RKO (cell line): ENCODE results near the gene TSPEAR.
"Not testable (repeated sequence)": the region's sequence is repeated elsewhere in the genome, so short reads cannot be mapped to it uniquely, and the experiment has no call there.

Source experiments
- DNase-seq: peaks from one replicate; pipeline ENCODE4 v3.0.0-alpha.2; 2016; ENCODE audit warnings: low spot score

Gene TSPEAR

DNA sequence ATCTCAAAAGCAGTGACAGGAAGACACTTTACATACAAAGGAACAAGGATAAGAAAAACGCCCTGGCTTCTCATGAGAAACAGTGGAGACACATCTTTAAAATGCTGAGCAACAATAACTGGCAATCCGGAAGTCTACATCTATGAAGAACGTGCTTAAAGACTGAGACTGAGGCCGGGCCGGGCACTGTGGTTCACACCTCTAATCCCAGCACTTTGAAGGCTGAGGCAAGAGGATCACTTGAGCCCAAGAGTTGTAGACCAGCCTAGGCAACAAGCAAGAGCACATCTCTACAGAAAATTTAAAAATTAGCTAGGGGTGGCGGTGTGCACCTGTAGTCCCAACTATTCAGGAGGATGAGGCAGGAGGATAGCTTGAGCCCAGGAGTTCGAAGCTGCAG is 27.3 kb downstream of the TSPEAR start:
- no peak for DNase-seq

DNA sequence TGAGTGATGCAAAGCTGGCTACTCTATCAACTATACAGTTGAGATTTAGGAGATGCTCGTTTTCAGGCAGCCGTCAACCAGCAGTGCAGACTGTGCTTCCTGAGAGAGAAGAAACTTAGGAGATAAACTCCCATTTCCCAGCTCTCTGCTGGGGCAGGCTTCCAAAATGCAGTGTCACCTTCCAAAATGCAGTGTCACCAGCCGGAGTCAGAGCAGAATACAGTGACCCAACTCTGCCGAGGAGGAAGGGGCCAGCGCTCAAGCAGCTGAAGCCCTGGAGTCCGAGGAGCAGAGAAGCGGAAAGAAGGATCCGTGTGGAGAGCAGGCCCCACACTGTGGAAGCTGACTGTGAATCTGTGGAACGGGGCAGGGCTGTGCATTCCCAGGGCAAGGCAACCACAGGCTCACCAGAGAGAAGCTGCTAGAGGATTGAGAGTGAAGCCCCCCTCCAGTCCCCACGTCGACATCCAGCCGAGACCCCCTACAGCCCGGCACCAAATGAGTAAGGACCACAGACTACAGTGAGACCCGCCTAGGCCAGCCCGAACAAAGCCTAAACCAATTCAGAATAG is 28.7 kb downstream of the TSPEAR start:
- DNase-seq = no peak

DNA sequence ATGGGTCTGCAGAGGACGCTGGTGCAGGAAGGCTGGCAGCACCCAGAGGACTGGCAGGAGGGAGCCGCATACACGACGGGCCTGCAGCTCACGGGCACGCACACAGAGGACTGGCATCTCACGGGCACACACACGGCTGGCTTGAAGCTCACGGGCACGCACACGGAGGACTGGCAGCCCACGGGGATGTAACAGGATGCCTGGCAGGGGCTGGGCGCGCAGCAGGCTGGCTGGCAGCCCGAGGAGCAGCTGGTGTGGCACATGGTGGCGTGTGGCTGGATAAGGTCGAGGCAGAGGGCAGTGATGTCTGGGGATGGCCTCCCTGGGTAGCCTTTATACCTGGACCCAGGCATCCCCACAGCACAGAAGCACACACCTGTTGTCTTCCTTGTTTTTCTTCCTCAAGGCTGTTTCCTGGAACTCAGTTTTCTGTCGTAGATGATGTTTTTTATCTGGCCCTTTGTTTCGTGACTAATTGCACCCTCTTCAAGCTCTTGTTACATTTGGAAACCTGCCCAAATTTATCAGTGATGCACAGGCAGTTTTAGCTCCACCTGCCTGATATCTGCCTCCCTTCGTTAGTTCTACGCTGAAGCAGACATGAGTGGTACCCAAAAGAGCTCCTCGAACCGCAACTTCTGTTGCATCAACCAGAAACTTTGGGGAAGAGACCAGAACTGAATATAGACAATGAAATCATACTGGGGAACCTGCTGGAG is 29.4 kb downstream of the TSPEAR start, which contains the start of gene KRTAP12-1:
KRTAP12-1 (minus strand) TSS at position 303 of the 719 bp plus-strand sequence; CDS start at position 263, 40 bp downstream.
- no peak for DNase-seq

DNA sequence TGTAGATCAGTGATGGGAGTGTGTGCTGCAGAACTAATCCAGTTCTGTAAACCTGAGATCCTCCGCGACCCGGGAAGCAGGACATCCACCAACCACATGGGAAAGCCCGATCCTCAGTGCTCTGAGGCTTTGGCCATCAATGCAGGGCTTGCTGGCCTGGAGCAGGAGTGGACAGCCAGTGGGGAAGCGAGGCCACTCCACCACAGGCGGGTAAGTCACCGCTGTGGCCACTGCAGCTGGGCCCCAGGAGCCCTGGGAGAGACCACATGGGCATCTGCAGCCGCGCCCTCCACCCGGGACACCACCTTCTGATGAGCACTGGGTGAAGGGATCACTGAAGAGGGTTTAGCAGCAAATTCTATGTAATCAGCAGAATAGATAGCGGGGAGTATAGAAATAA is 30.2 kb downstream of the TSPEAR start:
- DNase-seq = no peak

DNA sequence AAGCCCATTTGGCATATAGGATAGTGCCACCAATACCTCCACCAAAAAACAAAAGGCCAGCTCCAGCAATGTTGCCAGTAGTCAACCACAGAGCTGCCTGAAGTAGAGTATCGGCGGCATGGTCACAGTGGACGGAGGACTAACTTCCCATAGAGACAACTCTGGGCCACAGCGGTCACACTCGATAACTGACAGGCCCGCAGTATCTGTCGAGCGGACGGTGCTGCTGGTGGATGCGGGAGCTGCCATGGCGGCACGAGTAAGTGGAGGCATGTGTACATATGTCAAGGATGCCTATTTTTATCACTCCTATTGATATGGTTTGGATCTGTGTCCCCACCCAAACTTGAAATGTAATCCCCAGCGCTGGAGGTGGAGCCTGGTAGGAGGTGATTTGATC is 33.5 kb downstream of the TSPEAR start:
- DNase-seq = no peak

DNA sequence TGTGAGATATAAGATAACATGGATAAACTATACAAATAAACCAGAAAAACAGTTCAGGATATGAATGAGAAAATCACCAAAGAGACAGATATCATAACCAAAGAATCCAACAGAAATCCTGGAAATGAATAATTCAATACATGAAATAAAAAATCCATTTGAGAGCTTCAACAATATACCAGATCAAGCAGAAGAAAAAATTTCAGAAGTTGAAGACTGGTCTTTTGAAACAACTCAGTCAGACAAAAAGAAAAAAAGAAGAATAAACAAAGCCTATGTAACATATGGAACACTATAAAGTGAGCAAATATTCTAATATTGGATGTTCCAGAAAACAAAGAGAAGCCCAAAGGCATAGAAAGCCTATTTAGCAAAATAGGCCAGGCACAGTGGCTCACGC is 39.5 kb downstream of the TSPEAR start:
- no peak for DNase-seq

DNA sequence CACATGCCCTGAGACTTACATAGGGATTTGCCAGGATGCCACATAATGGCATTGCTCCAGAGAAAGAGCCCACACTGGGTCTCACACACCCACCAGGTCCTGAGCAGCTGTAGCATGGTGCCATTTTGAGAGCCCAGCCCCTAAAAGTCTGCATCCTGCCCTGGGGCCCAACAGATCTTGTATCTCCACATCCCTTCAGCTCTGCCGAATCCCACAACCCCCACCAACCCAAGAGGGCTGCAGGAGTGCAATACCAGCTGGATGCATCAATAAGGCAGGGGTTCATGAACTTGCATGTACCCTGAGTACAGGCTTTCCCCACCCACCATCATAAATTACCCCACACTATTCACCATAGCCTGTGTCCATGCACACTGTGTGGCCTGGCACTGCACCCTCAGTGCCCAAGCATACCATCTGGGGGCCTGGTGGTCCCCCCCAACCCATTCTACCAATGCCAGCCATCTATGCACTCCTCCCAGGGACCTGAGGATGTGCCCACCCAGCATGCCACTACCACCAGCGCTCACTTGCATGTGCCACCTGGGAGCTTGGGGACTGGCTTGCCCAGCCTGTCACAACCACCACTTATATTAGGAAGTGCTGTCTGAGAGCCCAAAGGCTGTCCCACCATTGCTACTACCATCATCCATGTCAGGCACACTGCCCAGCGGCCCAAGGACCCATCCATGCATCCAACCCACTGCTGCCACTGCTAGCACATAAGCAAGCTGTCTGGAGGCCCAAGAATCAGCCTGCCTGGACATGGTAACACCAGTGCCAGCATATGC is 40.5 kb downstream of the TSPEAR start:
- no peak for DNase-seq

DNA sequence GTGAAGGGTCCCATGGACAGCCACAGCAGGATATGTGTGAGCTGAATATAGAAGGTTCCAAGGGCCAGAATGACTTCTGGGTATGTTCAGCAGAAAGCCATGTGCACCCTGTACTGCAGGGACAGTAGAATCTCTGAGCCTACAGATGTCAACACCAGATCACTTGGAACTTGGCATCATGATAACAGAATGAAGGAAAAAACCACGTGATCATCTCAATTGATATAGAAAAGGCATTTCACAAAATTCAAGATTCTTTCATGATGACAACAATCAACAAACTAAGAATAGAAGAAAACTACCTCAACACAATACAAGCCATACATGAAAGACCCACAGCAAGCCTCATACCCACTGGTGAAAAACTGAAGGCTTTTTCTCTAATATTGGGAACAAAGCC is 43.8 kb downstream of the TSPEAR start:
- DNase-seq = no peak

DNA sequence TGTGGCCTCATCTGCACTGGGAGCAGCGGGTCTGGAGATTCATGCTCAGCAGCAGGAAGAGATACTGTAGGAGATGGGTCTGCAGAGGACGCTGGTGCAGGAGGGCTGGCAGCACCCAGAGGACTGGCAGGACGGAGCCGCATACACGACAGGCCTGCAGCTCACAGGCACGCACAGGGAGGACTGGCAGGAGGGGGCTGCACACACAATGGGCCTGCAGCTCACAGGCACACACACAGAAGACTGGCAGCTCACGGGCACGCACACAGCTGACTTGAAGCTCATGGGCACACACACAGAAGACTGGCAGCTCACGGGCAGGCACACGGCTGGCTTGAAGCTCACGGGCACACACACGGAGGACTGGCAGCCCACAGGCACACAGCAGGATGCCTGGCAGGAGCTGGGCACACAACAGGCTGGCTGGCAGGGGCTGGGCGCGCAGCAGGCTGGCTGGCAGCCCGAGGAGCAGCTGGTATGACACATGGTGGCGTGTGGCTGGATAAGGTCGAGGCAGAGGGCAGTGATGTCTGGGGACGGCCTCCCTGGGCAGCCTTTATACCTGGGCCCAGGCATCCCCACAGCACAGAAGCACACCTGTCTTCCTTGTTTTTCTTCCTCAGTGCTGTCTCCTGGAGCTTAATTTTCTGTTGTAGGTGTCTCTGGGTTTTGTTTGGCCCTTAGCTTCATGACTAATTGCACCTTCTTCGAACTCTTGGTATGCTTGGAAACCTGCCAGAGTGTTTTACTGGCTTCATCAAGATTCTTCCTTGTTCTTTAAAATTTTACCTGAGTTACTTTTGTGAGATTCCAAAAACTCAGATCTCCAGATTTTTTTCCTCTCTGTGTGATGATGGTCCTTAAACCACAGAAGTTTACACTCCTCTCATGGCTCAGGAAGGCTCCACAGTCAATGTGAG is 44.7 kb downstream of the TSPEAR start, which contains the start of gene KRTAP12-2:
KRTAP12-2 (minus strand) TSS at position 527 of the 920 bp plus-strand sequence; CDS start at position 486, 41 bp downstream.
- DNase-seq = no peak

DNA sequence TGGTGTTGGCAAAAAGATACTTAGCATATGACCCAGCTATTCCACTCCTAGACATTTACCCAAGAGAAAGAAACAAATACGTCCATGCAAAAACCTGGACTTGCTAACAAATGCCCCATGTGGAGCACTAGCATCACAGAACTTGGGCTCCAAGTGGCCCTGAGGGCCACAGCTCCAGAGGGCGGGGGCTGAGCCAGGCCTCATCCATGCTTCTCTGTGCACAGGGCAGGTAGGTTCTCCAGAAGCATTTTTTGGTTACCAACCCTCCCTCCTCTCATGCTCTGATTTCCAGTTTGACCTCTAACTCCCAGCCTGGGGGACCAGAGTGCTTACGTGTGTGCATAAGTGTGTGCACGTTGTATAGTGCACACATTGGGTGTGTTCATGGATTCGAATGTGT is 46.7 kb downstream of the TSPEAR start:
- no peak for DNase-seq

DNA sequence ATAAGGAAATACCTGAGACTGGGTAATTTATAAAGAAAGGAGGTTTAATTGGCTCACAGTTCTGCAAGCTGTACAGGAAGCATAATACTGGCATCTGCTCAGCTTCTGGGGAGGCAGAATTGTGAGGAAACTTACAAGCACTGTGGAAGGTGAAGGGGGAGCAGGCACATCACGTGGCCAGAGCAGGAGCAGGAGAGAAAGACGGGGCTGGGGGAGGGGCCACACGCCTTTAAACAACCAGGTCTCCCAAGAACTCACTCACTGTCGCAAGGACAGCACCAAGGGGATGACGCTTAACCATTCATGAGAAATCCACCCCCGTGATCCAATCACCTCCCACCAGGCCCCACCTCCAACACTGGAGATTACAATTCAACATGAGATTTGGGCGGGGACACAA is 49.8 kb downstream of the TSPEAR start:
- DNase-seq = not testable (repeated sequence)

DNA sequence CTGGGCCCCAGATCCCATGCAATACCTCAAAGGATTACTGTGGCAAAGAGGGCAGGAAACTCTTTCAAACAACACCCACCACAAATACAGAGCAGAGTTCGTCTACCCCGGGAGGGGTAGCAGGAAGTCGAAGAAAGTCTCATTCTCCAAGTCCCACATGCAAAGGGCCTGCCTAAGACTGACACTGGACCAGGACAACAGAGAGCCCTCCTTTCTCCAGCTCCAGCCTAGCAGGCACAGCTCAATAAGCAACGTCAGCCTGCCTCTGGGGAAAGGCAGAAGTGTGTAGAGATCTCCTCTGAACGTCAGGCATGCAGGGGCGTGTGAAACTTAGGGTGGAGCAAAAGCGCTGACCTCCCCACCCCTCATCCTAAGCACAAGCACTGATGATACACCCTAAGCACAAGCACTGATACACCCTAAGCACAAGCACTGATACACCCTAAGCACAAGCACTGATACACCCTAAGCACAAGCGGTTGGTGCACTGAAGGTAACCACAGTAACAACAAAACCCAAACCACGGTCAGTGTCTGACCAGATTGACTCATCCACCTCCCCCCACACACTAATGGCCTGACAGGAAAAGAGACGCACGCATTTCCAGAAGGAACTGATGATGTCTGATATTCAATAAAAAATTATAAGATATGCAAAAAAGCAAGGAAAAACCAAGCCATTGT is 52.3 kb downstream of the TSPEAR start:
- DNase-seq = no peak

DNA sequence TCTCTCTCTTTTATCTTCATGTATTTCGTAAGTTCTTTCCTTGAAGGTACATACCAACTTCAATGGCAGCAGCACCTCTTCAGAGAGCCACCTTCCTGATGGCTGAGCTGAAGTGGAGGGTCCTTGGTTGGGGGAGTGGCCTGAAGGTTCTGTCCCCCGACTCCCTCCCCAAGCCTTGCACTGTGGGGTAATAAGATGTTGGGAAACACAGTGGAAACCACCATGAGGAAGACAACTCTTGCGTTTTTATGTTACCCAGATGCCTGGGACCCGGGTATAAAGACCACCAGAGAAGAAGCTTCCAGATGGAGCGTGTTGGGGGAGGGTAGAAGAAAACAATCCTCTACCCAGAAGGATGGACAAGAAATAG is 52.8 kb downstream of the TSPEAR start:
- DNase-seq = no peak

DNA sequence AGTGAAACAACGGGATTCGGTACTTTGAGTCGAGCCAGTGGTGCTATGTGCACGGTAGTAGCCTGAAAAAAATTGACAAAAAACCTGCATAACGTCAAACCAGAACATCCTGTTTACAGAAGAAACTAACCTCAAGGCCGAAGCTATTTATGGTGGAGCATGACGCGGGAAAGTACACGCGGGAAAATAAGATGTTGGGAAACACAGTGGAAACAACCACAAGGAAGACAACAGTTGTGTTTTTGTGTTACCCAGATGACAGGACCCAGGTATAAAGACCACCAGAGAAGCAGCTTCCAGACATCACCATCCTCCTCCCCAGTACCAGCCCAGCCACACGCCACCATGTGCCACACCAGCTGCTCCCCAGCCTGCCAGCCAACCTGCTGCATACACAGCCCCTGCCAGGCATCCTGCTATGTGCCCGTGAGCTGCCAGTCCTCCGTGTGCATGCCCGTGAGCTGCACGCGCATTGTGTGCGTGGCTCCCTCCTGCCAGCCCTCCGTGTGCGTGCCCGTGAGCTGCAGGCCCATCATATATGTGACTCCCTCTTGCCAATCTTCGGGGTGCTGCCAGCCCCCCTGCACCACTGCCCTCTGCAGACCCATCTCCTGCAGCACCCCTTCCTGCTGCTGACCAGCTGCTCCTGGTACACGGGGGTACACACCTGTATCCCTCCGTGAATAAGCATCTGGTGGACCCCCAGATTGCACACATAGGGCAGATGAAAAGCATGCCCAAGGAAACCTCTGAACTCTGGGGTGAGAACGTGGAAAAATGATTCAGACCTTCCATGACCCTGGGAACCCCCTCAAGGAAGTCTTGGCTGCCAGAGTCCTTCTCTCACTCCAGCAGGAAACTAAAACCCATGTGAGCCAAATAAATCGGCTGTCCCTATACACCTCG is 53.5 kb downstream of the TSPEAR start, which contains the start of gene KRTAP12-3:
KRTAP12-3 (plus strand) TSS at position 298 of the 906 bp plus-strand sequence; CDS start at position 346, 48 bp downstream.
- DNase-seq = no peak

DNA sequence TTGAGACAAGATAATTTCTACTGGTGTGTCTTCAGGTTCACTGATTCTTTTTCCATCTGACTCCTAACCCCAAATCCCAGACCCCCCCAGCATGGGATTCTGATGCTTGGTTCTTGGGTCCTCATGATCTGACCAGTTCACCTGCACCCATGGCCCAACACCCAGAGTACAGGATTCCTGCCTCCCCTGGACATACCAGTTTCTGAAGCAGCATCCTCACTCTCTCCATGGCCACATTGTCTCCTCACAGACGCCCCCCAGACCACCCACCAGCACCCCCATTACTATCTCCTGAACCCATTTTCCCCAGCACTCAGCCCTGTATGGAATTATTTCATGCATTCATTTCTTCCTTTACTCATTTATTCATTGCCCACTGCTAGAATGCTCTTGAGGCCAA is 54.5 kb downstream of the TSPEAR start:
- DNase-seq = no peak

DNA sequence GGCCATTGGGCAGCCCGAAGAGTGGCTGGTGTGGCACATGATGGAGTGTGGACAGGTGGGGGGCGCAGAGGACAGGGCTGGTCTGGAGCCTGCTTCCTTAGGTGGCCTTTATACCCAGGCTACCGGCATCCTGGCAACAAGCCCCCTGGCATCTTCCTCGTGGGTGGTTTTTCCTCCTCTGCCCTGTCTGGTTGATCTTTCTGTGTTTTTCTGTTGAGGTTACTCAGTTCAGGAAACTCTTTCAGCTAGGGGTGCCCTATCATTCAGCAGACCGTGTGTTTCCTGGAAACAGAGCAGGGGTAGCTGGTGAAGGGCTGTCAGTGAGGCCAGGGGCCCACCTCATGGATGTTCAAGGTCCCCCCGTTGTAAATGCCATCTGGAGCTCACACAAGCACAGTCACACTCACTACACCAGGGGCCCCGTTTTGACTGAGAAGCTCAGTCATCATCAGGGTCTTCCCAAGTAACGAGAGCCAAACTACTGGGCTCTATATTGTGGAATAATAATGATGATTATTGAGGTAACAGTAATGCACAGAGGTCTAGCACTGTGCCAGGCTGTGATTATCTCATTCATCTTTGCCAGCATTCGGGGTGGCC is 56.7 kb downstream of the TSPEAR start, which contains the start of gene KRTAP12-4:
KRTAP12-4 (minus strand) TSS at position 84 of the 600 bp plus-strand sequence; CDS start at position 39, 45 bp downstream.
- DNase-seq = no peak

DNA sequence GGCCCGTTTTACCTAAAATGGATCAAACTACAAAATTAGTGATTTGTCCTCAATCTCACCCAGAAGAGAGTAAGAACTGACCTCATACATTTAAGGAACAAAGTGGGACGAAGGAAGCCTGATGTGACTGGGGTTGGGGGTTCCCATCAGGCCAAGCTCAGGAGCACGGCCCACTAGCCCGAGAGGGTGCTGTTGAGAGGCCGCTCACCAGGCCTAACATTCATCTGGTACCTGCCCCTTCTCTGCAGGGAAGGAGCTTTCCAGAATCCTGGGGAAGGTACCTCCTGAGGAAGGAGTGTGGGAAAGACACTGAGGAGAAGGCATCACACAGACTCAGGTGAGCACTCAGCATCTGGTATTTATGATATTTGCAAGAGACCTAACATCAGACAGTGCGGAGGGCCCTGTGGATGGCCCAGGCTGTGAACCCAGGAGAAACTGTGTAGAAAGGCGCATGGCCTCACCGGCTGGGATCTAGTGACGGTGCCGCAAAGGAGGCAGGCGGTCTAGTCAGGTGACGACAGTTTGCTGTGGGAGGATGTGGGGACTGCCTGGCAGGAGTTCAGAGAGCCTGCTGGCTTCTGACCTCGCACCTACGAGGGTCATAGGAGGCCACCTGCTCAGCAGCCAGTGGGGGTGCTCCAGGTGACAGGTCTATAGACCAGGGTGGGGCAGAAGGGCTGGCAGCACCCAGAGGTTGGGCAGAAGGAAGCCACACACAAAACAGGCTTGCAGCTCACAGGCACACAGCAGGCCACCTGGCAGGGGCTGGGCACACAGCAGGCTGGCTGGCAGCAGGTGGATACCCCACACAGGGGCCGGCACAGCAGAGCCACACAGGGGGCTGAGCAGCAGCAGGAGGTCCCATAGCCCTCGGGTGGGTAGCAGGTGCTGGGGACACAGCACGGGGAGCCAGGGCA is 57.5 kb downstream of the TSPEAR start:
- no peak for DNase-seq

DNA sequence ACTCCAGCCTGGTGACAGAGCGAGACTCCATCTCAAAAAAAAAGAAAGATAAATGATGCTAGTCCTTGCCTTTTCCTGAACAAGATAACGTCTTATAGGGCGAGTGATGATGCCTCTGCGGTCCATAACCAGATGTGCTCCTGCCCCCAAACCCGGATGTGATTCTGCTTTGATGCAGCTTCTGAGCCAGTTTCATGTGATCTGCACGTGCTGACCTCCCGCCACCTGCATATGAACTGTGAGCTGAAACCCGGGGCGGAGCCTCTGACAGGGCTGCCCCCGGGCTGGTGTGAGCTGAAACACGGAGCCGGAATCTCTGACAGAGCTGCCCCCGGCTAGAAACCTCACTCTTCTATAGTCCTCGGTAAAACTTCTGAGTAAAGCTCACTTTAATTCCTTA is 58.2 kb downstream of the TSPEAR start:
- no peak for DNase-seq
